ENCODE results near the gene MUC4.

DNA sequence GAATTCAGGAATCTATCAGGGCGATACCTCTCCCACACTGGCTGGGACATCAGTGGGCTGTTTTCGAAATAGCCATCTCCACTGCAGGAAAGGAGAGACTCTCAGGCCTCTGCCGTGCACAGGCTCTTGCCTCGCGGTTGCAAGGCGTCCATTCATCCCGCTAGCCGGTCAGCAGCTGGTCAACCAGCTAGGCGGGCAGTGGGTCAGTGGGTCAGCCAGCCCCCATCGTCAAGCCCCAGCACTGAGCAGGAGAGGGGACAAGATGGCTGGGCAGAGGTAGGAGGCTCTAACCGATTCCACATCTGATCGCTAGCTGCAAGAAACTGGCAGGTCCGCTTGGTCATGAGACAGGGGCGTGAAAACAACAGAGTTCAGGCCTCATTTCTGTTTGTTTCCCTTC is 45.1 kb downstream of the MUC4 start:
- TF ChIP-seq, protein P1, sequence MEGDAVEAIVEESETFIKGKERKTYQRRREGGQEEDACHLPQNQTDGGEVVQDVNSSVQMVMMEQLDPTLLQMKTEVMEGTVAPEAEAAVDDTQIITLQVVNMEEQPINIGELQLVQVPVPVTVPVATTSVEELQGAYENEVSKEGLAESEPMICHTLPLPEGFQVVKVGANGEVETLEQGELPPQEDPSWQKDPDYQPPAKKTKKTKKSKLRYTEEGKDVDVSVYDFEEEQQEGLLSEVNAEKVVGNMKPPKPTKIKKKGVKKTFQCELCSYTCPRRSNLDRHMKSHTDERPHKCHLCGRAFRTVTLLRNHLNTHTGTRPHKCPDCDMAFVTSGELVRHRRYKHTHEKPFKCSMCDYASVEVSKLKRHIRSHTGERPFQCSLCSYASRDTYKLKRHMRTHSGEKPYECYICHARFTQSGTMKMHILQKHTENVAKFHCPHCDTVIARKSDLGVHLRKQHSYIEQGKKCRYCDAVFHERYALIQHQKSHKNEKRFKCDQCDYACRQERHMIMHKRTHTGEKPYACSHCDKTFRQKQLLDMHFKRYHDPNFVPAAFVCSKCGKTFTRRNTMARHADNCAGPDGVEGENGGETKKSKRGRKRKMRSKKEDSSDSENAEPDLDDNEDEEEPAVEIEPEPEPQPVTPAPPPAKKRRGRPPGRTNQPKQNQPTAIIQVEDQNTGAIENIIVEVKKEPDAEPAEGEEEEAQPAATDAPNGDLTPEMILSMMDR (IDR thresholded peaks at IDR 0.05): no peak
- TF ChIP-seq POLR2AphosphoS5 (IDR thresholded peaks at IDR 0.05): no peak
- no peak for TF ChIP-seq POLR2A (IDR thresholded peaks at IDR 0.05)

Measured in prostate gland (tissue), 2 donors.